ENCODE data around the gene FTCD. TPM values are rescaled to one million over a fixed set of nuclear protein-coding genes. Genes with fewer than 3 reads are reported as not detected.

Gene FTCD
- total and polyA plus RNA-seq, 10 of the 15 experiments (the other 5 are each of a cell fraction or from before 2014, with no cell fraction given): 0.27 to 0.28 TPM; not detected in 8

DNA sequence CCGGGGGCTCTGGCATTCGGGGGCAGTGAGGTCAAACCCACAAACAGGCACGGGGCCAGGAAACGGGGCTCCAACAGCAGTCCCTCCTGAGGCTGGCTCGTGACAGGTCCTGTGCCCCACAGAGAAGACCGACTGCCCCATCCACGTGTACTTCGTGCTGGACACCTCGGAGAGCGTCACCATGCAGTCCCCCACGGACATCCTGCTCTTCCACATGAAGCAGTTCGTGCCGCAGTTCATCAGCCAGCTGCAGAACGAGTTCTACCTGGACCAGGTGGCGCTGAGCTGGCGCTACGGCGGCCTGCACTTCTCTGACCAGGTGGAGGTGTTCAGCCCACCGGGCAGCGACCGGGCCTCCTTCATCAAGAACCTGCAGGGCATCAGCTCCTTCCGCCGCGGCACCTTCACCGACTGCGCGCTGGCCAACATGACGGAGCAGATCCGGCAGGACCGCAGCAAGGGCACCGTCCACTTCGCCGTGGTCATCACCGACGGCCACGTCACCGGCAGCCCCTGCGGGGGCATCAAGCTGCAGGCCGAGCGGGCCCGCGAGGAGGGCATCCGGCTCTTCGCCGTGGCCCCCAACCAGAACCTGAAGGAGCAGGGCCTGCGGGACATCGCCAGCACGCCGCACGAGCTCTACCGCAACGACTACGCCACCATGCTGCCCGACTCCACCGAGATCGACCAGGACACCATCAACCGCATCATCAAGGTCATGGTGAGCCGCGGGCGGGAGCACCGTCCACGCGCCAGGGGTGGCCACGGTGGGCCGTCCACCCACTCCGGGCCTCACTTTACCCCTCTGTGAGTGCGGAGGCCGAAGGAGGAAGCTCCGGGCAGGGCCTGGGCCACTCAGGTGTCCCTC lies 43.3 kb downstream of the FTCD start (continued):
- TF ChIP-seq, protein P1, sequence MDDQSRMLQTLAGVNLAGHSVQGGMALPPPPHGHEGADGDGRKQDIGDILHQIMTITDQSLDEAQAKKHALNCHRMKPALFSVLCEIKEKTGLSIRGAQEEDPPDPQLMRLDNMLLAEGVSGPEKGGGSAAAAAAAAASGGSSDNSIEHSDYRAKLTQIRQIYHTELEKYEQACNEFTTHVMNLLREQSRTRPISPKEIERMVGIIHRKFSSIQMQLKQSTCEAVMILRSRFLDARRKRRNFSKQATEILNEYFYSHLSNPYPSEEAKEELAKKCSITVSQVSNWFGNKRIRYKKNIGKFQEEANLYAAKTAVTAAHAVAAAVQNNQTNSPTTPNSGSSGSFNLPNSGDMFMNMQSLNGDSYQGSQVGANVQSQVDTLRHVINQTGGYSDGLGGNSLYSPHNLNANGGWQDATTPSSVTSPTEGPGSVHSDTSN (IDR thresholded peaks at IDR 0.05; ENCODE audit: insufficient replicate concordance, low read depth, low read length): no peak
- TF ChIP-seq, protein P2, sequence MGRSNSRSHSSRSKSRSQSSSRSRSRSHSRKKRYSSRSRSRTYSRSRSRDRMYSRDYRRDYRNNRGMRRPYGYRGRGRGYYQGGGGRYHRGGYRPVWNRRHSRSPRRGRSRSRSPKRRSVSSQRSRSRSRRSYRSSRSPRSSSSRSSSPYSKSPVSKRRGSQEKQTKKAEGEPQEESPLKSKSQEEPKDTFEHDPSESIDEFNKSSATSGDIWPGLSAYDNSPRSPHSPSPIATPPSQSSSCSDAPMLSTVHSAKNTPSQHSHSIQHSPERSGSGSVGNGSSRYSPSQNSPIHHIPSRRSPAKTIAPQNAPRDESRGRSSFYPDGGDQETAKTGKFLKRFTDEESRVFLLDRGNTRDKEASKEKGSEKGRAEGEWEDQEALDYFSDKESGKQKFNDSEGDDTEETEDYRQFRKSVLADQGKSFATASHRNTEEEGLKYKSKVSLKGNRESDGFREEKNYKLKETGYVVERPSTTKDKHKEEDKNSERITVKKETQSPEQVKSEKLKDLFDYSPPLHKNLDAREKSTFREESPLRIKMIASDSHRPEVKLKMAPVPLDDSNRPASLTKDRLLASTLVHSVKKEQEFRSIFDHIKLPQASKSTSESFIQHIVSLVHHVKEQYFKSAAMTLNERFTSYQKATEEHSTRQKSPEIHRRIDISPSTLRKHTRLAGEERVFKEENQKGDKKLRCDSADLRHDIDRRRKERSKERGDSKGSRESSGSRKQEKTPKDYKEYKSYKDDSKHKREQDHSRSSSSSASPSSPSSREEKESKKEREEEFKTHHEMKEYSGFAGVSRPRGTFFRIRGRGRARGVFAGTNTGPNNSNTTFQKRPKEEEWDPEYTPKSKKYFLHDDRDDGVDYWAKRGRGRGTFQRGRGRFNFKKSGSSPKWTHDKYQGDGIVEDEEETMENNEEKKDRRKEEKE (IDR thresholded peaks at IDR 0.05): no peak
- TF ChIP-seq CHD1 (IDR thresholded peaks at IDR 0.05; ENCODE audit: low read depth, low read length) (no peak), HDAC2 (IDR thresholded peaks at IDR 0.05) (no peak), EGR1 (IDR thresholded peaks at IDR 0.05; ENCODE audit: borderline replicate concordance in 1 of 2, low read depth in 2 of 2, low read length in 2 of 2) (no peak)

DNA sequence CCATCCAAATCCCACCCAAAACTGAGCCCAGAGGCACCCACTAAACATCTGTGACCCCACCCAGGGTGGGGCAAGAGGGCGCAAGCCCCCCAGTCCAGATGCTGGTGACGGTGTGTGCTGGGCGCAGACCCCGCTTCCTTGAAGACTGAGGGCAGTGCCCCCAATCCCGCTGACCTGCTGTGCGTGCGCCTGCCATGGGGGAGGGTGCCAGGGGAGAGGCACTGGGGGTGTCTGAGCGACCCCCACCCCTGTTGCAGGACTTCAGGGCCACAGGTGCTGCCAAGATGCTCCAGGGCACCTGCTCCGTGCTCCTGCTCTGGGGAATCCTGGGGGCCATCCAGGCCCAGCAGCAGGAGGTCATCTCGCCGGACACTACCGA lies 44.2 kb downstream of the FTCD start:
- RAD21 ChIA-PET (ENCODE audit: unreplicated experiment): no interaction called here
- FAIRE-seq: no peak

More for the DNA sequence above, 44.2 kb downstream of the FTCD start:
- ChIA-PET POLR2A (no interaction called here), SMC1A (ENCODE audit: uncharacterized antibody, unreplicated experiment) (no interaction called here), CTCF (no interaction called here)
- no peak for DNase-seq (ENCODE audit: low read depth, low spot score)
- Histone ChIP-seq H4K20me1 (ENCODE audit: control insufficient read depth, insufficient read depth) (no peaks in the 10 kb centered on the region), H3K4me1 (ENCODE audit: control insufficient read depth, insufficient read depth, low read length) (no peaks in the 10 kb centered on the region), H3K36me3 (ENCODE audit: control insufficient read depth in 2 of 2, insufficient read depth in 2 of 2, low read length in 1 of 2) (no peaks in the 10 kb centered on the region), H3K79me2 (ENCODE audit: control insufficient read depth, insufficient read depth, low read length) (no peaks in the 10 kb centered on the region), H3K27ac (ENCODE audit: control insufficient read depth, insufficient read depth) (no peak overlapping the region), H3K9me3 (replicated peaks; ENCODE audit: control insufficient read depth, insufficient read depth, low read length) (no peaks in the 10 kb centered on the region; the same call in 2 of the 3 replicates), H2AFZ (ENCODE audit: control insufficient read depth, low read depth, low read length) (no peak overlapping the region), H3K4me2 (ENCODE audit: control insufficient read depth, insufficient read depth) (no peak overlapping the region), H3K9ac (ENCODE audit: control insufficient read depth, insufficient read depth, low read length) (no peak overlapping the region), H3K27me3 (replicated peaks in 1 of 2; ENCODE audit: control insufficient read depth in 2 of 2, insufficient read depth in 2 of 2, low read length in 1 of 2) (no peaks in the 10 kb centered on the region), H3K4me3 (no peak overlapping the region)
- TF ChIP-seq NFYB (IDR thresholded peaks at IDR 0.05; ENCODE audit: insufficient read depth, low read depth, low read length) (no peak), CHD4 (IDR thresholded peaks at IDR 0.05) (no peak)
- TF ChIP-seq, protein P3, sequence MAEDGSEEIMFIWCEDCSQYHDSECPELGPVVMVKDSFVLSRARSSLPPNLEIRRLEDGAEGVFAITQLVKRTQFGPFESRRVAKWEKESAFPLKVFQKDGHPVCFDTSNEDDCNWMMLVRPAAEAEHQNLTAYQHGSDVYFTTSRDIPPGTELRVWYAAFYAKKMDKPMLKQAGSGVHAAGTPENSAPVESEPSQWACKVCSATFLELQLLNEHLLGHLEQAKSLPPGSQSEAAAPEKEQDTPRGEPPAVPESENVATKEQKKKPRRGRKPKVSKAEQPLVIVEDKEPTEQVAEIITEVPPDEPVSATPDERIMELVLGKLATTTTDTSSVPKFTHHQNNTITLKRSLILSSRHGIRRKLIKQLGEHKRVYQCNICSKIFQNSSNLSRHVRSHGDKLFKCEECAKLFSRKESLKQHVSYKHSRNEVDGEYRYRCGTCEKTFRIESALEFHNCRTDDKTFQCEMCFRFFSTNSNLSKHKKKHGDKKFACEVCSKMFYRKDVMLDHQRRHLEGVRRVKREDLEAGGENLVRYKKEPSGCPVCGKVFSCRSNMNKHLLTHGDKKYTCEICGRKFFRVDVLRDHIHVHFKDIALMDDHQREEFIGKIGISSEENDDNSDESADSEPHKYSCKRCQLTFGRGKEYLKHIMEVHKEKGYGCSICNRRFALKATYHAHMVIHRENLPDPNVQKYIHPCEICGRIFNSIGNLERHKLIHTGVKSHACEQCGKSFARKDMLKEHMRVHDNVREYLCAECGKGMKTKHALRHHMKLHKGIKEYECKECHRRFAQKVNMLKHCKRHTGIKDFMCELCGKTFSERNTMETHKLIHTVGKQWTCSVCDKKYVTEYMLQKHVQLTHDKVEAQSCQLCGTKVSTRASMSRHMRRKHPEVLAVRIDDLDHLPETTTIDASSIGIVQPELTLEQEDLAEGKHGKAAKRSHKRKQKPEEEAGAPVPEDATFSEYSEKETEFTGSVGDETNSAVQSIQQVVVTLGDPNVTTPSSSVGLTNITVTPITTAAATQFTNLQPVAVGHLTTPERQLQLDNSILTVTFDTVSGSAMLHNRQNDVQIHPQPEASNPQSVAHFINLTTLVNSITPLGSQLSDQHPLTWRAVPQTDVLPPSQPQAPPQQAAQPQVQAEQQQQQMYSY (CRISPR knock-in tag; IDR thresholded peaks at IDR 0.05): no peak
- intact Hi-C loops (cut with micrococcal nuclease; ENCODE audit: unreplicated experiment): no loop called here
- no TSS peak for BruUV-seq (replicated peaks)
- 59% methylated on average over 10 of the region's 12 CpGs for WGBS (ENCODE audit: insufficient coverage, insufficient replicate concordance, low lambda C conversion rate, missing lambda C conversion rate)
- ATAC-seq: no peak
- in situ Hi-C loops (cut with MboI): no loop called here

All from GM12878 (cell line).